HL-60/S4 treated with retinoic acid at 250 ng/mL for 4 days and 3 days (cell line): ENCODE results near the gene CHST3.
"Not testable (repeated sequence)": the region's sequence is repeated elsewhere in the genome, so short reads cannot be mapped to it uniquely, and the experiment has no call there.

Experiments used
- in situ Hi-C: fragments of 300-500 bp; cut with MboI; formaldehyde crosslinking; loops from 2 replicates; pipeline ENCODE4 v1.7.0; 2022; ENCODE audit warnings: low sequenced_read_pairs

Gene CHST3

DNA sequence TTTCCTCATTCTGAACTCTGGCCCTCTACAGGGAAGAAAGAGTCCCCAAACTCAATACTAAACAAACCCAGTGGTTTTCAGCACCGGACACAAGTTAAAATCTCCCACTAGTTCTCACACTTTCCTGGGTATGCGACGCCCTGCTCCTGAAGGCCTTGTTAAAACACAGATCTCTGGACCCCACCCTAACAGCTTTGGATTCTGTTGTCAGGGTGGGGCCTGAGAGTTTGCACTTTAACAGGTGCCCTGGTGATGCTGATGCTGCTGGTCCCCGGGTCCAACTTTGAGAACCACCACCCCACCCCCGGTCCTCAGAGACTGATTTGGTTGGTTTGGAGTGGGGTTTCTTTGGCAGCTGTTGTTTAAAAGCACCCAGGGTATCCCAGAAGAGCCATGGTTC lies 61.6 kb downstream of the CHST3 start:
- in situ Hi-C loops = no loop called here

DNA sequence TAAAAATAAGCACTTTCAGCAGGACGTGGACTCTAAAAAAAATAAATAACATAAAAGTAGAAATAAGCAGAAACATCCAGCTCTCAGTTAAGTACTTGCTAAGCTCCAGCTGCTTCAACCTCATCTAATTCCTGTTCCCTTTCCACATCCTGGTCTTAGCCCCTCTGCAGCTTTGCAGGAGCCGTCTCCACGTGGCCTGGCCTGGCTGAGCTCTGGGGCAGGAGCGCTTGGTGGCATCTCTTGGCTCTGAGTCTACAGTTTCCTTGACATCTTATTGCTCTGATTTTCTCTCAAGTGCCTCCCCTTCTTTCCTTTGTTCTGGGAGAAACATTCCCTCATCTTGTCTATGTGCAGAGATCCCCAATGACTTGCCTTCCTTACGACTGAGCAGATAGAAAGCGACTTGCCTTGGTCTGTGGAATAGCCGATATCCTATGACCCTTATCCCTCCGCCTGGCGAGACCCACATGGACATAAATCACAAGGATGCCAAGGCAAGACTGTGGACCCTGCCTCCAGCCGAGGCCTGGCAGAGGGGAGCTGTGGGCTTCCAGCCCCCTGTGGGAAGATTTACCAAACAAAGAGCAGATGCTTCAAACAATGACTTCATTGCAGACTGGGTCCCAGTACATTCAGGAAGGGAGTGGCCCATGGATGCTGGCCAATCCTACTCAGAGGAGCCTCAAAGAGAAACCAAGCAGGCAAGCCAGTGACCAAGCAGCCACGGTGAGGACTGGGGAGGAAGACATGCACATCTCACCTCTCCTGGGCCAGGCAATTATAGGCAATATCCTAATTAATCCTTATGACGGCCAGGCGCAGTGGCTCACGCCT lies 62.3 kb downstream of the CHST3 start:
- in situ Hi-C loops = no loop called here

DNA sequence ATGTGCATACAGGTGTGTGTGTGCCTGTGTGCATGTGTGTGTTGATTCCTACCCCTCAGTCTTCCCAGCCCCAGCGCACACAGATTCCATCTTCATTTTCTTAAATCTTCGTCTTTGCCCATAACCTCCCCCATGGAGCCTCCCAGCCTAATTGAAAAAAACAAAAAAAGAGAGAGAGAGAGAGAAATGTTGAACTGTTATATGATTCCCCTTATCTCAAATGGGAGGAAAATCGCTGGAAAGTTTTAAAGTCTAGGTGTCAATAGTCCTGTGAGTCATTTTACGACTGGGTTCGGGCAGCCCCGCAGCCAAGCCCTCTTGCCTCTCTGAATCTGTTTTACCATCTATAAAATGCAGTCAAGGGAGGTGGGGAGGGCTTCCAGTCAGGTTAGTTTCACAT lies 63.3 kb downstream of the CHST3 start:
- in situ Hi-C loops = no loop called here

DNA sequence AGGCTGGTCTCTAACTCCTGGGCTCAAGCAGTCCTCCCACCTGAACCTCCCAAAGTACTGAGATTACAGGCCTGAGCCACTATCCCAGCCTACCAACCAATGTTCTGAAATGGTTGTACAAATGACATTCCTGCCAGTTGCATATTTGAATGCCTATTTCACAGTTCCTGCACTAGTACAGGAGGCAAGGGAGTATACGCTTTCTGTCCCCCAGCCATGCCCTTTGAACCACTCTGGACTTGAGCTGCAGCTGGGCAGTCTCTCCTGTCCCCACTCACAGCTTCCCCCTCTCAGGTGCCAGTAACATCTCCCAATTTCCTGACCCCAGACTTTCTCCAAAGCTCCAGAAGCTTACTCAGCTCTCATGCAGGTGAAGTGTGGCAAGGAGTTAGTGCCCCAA lies 65.2 kb downstream of the CHST3 start:
- in situ Hi-C loops = no loop called here

DNA sequence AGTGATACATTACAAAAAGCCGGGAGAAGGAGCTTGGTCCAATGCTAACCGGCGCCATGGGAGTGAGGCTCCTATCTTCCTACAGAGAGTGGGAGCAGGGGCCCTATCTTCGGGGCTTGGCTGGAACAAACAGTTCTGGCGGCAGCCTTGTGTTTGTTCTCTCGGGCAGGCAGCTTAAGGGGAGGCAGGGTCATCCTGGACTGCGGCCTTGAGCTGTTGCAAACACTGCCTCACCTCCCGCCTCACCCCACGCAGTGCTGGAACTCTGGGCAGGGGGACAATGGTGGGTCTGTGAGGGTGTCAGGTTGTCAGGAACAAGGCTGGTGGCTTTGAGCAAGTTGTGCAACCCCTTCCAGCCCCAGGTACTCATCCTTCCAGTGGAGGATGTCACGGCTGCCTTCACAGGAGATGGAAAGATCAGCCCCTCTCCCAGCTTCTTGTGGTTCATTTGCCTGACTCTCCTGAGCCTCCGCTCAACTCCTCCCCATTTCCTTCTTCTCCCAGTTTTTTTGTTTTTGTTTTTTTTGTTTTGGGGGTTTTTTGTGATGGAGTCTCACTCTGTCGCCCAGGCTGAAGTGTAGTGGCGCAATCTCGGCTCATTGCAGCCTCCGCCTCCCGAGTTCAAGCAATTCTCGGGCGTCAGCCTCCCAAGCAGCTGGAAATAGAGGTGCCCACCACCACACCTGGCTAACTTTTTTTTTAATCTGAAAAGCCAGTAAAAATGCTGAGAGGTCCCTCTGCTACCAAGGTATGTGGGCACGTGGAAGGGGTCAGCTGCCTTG lies 66.8 kb downstream of the CHST3 start:
- in situ Hi-C loops = no loop called here

DNA sequence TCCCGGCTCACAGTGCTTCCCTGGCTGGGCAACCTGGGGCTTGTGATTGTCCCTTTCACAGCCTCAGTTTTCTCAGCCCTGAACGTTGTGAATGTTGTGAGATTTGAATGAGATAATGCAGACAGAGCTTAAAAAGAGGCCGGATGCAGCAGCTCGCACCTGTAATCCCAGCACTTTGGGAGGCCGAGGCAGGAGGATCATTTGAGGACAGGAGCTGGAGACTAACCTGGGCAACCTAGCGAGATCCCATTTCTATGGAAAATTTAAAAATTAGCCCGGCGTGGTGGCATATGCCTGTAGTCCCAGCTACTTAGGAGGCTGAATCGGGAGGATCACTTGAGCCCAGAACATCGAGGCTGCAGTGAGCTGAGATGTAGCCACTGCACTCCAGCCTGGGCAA lies 67.5 kb downstream of the CHST3 start:
- in situ Hi-C loops = no loop called here

DNA sequence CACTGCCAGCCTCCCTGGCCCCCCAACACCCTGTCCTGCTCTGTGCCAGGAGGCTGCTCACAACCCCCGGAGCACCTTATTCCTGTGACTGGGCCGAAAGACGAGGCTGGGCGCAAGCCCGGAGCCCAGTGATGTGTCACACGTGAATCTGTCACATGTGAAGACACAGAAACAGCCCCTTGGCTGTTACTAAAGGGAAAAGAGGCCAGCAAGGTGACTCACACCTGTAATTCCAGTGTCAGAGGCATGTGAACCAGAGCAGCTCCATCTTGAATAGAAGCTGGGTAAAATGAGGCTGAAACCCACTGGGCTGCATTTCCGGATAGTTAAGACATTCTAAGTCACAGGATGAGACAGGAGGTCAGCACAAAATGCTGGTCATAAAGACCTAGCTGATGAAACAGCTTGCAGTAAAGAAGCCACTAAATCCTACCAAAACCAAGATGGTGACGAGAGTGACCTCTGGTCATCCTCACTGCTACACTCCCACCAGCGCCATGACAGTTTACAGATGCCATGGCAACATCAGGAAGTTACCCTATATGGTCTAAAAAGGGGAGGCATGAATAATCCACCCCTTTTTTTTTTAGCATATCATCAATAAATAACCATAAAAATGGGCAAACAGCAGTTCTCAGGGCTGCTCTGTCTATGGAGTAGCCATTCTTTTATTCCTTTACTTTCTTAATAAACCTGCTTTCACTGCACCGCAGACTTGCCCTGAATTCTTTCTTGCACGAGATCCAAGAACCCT lies 68.4 kb downstream of the CHST3 start:
- in situ Hi-C loops = not testable (repeated sequence)

DNA sequence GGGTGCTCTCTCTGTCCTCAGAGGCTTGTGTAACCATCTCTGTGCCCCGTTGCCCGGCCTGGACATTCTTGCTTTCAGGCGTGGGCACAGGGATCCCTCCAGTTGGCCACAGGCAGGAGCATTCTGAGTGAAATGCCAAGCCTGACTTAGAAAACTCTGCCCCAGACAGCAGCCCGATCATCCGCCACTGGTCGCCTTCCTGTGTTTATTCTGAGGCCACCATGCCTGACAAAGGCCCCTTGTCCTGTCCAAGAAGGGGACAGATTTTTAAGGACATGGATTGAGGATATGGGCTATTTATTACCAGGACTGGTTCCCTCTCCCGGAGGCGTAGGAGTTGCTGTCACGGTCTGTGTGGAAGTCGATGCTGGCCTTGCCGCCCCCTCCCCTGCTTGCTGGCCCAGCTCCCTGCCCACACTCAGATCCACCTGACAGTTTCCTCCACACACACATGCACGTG lies 69.9 kb downstream of the CHST3 start:
- in situ Hi-C loops = no loop called here

DNA sequence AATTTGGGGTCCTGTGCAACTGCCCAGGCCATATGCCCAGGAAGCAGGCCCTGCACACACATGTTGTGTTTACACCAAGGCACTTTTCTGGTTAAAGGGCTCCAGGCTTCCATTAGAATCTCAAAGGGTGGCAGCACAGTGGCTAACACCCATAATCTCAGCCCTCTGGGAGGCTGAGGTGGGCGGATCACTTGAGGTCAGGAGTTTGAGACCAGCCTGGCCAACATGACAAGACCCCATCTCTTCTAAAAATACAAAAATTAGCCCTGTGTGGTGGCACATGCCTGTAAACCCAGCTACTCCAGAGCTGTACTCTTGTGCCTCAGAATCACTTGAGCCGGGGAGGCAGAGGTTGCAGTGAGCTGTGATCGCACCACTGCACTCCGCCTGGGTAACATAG lies 70.6 kb downstream of the CHST3 start:
- in situ Hi-C loops = no loop called here

DNA sequence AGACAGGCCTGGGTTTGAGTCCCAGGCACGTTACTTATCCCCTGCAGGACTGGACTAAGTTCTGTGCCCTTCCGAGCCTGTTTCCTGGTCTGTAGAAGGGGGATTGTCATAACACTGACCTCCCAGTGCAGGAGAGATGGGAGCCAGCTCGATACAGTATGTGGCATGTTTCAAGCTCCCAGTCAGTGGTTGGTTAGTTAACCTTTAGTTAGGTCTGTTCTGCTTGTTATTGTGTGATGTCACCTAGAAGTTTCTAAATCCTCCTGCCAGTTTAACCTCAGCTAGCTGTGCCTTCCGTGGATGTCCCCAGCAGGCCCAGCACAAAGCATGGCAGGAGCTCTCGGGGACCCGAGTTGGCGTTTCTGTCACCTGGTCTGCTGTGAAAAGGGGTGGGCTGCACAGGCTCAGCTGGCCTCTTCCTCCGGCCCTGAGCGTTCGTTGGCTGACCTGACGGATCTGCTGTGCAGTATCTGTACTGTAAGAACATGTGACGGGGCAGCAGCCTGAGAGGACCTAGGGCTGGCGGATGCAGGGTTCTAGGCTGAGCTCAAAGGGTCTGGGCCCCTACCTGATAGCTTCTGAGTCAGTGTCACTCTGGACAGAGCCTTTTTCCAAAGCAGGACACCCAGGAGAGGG lies 71.2 kb downstream of the CHST3 start:
- in situ Hi-C loops = no loop called here

DNA sequence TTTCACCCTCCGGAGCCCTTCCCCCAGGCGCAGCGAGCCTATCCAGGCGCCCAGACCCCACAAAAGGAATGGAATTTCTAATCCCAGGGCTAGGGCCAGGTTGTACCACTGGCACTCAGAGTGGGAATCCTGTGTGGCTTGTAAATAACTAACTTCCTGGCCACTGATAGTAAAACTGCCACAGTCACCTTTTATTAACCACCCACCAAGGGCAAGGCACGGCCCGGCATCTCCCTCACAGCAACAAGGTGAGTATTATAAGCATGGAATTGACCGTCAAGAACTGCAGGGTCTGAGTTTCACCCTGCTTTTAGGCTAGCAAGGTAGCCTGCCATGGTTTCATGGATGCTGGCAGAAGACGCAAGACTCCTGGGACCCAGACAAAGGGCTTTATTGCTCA lies 73.1 kb downstream of the CHST3 start:
- in situ Hi-C loops = no loop called here

DNA sequence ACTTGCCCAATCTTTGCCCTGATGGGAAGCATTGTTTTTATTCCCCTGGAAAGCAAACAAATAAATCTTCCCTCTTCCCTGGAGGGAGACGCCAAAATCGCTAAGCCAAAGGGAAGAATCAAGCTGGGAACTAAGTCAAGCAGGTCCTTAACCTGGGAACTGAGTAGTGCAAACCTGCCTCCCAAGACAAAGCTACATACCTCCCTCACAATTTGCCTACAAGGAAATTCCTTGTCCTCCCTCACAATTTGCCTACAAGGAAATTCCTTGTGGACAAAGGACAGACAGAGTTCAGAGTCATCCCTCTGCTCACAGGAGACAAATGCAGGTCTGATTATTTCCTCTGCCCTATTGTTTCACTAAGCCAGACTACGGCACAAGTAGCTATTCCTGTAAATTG lies 73.6 kb downstream of the CHST3 start:
- in situ Hi-C loops = no loop called here

DNA sequence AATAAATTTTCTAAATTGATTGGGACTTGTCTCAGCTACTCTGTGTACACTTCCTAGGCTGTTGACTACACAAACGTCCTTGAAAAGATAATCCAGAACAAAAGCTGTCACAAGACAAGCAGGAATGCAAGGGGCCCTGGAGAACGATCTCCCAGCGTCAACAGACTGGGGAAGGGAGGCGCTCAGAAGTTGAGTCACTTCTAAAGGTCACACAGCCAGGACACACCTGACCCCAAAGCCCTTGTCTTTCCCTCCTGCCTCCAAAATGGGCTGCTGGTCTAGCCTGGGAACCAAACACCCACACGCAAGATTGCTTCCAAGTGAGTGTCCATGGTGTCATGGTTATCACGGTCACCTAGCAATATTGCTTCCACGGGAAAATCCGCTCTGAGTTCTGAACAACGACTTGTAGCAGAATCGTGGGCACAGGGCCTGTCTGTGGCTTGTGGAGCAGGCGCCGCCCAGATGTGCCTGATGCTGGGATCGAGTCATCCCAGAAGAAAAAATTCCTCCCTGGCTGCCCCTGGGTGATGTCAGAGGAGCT lies 74.3 kb downstream of the CHST3 start:
- in situ Hi-C loops = no loop called here

DNA sequence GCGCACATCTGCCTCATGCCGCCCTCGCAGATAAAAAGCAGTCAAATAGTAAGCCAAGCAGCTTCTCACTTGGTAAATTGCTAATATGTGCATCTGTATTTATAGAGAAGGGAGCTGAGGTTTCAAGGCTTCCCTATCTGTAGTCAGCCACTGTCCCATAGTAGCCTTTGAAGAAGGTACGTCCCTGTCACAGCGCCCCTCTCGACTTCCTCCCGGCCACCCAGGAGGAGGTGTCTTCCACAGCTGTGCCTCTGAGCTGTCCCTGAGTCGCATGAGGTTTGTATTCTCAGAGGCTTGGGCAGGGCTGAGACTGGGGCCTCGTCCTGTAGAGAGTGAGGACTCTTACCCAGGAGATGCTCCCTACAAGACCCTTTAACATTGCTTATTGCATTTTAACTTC lies 75.2 kb downstream of the CHST3 start:
- in situ Hi-C loops = no loop called here

DNA sequence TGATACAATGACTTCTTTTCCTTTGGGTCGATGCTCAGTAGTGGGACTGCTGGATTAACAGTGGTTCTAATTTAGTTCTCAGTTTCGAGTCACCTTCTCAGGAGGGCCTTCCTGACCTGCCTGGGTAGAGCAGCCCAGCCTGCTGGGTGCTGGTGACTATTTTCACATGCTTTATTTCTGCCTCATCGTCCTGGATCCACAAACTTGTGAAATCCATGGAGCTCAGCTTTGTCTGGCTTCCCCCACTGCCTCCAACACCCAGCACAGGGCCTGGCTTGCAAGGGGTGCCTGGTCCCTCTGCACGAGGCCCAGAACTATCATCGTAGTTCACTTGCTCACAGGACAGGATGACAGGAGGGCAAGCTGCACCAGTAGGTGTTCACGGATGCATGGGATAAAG lies 77.3 kb downstream of the CHST3 start:
- in situ Hi-C loops = no loop called here

DNA sequence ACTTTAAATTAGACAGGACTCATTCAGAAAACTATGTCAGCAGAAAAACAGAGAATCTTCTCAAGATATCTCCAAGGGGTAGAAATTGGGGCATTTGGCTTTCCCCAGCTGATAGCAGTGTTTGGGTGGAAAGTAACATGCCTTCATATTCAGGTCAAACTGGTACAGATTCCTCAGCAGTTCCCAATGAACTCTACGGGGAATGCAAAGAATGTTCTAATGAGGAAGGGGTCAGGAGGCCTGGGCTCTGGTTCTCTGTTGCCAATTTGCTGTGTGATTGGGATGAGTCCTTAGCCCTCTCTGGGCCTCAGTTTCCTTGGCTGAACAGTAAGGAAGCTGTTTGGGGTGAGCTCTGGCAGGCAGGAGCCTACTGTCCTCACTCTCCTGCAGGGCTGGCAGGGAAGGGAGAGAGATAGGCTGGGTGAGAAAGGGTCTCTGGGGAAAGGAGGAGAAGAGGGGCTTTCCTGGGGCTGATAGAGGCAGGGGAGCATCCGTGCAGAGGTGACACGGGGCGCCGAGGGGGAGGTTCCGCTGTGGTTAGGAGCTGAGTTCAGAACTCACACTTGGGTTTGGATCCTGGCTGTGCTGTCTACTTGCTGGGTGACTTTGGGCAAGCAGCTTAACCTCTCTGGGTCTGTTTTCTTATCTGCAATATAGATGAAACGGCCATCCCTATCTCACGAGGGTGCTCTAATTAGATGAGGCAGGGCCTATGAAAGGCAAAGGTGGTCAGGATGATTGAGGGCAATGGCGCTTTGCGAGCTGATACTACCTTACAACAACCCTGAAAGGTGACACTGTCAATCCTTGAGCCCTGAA lies 79.0 kb downstream of the CHST3 start:
- in situ Hi-C loops = no loop called here

DNA sequence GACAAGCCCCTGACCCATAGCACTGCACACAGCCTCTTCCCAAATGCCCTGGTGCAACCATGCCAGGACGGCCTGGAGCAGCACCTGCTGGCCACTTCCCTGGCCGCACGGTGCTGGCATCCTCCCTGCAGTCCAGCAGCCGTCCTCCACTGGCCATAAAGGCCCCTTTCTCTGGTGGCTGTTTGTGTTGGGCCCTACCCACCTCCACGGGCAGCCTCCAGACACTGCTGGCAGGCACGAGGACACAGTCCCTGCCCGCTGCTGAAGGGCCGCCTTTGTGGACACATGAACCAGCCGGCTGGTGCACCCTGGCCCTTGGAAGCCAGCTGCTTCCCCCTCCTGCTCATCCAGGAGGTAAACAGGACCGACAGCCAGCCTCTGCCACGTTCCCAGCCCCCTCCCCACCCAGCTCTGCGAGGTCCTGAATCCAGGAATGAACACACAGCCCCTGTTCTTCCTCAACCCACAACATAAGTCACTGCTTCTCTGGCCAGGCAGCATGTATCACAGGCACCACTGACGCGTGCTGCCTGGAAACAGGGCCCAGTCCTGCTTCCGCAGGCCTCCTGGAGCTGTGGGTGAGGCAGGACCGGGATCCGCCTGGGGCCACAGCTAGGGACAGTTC lies 80.3 kb downstream of the CHST3 start:
- in situ Hi-C loops = no loop called here

DNA sequence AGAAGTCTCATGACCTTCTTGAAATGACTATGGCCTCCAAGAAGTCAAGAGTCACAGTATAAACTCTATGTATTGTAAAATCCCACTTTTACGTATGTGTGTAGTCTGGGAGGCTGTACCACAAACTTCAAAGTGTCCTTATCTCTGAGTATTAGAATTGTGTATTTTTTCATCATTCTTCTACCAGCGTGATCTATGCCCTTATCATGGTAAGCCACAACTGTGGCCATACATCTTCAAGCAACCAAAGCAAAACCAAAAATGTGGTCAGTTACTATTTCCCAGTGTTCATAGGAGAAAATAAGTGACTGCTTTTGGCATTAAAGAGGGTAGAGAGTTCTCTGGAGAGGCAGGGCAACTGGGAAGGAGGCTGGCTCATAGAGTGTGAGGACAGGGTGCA lies 81.4 kb downstream of the CHST3 start:
- in situ Hi-C loops = no loop called here

DNA sequence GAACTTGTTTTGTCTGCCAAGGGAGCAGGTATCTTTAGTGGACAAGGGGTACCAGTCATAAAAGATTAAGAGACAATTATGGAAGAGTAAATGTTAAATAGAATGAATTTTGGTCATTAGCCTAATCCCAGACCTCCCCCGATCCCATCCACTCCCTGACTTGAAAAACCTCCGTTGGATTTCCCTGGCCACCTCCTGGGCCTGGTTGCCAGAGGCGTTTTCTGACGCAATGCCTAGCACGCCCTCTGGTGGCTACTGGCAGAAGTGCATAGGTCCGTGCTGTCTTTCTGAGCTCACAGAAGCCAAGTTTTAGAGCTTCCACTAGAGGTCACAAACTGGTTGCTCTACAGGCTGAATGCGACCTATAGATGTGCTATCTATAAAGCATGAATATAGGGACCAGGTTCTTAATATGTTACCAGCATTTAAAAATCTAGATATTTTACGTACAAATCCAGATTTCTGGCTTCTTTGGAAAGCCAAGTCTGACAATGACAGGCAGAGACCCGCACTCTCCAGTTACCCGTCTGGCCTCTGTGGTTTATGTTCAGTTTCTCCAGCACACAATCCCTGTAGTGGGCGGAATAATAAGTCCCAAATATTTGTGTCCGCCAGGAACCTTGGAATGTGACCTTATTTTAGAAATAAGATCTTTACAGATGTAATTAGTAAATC lies 84.4 kb downstream of the CHST3 start:
- in situ Hi-C loops = no loop called here
